Islet precursor cell (in vitro differentiated cells): ENCODE measurements around the gene CD59.
"Not testable (repeated sequence)": the region's sequence is repeated elsewhere in the genome, so short reads cannot be mapped to it uniquely, and the experiment has no call there.

ENCODE experiments used
- DNase-seq: peaks from one replicate; pipeline ENCODE4 v3.0.0-alpha.2; 2018

CD59 gene

DNA sequence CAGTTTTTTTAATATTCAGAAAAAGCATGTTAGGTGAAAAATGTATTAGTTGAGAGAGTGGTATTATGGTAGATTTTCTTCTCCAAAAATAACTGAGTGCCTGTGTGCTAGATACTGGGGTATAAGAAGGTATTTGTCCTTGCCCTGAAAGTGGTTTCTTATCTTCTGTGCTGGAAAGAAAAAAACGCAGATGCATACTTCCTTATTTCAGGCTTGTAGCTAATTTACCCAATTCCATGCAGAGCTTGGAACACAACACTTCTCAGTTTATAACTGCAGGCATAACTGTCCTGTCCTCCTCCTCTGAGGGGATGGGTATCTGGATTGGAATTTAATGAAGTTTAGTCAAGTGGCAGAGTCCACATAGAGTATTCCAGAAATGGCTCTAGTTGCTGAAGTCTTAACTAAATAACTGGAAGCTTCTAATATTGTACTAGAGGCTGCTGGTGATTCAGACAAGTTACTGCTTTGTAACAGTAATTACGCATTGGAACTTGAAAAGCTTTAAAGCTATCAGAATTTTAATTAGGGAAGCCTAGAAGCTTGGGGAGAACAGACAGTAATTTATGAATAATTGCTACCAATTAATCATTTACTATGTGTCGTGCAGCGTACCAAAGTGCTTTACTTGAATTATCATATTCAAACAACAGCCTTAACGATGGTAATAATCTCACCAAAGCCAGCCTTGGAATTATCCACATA lies 22.9 kb downstream of the CD59 start:
- DNase-seq: no peak

DNA sequence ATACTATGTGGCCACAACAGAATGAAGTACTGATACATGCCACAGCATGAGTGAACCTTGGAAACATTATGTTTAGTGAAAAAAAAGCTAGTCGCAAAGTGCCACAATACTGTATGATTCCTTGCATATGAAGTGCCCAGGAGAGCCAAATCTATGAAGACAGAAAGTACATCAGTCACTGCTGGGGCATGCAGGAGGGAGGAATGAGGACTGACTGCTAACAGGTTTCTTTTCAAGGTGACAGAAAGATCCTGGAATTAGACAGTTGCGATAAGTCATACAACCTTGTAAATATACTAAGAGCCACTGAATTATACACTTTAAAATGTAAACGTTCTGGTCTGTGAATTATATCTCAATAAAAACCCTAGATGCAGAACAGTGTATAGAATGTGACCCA lies 23.8 kb downstream of the CD59 start:
- no peak for DNase-seq

GRCh38 chr11:33709466-33709865 lies 26.8 kb downstream of the CD59 start:
- DNase-seq: no peak

DNA sequence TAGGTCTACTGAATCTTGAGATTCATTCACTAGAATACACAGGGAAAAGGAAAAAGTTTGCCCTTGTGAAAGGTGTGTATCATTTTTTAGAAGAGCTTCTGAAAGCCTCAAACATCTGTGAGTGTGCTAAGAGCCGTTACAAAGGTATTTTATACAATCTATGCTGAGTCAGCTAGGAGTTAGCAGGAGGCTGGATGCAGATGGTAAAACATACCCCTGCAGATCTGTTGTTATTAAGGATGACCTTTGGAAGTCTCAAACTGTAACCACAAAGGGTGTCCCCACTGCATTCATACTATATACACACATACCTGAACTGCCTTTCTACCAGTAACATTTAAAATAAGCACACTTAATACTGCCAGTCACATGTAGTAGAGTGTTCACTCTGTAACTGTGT lies 27.2 kb downstream of the CD59 start:
- DNase-seq: no peak

- not testable (repeated sequence) for DNase-seq
Measured at GRCh38 chr11:33707831-33708230, 28.4 kb downstream of the CD59 start.

DNA sequence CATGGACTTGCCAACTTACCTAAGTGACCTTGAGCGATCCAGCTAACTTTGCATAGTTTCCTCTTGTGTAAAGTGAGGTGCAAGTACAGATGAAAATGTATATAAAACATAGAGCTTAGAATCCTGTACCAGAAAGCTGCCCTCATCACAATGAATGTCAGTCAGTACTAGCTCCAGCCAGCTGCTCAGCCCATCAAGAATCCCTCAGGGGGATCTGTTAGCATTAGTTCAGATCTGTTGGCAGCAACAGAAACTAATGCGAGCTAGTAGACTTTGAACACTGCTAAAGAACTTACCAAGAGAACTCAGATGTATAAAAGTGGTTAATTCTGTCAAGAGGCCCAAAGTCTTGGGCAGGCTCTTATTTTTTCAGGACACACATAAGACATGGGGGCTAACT lies 29.3 kb downstream of the CD59 start:
- DNase-seq: peak; percentile 17

DNA sequence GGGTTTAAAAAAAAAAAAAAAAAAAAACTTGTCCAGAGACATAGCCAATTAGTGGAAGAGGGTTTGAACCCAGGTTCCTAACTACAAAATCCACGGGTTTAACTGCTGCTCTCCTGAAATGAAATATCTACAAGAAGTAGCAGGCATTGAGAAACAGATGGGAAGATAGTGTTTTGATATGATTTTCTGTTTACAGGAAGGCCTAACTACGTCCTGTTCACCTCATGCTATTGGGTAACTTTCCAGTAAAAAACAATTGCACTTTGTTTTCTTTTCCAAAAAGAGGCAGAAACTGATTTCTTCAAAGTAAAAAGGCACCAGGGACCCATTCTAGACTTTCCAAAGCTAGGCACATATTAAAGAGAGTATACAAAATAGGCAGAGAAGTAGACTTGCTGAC lies 29.7 kb downstream of the CD59 start:
- DNase-seq: no peak

DNA sequence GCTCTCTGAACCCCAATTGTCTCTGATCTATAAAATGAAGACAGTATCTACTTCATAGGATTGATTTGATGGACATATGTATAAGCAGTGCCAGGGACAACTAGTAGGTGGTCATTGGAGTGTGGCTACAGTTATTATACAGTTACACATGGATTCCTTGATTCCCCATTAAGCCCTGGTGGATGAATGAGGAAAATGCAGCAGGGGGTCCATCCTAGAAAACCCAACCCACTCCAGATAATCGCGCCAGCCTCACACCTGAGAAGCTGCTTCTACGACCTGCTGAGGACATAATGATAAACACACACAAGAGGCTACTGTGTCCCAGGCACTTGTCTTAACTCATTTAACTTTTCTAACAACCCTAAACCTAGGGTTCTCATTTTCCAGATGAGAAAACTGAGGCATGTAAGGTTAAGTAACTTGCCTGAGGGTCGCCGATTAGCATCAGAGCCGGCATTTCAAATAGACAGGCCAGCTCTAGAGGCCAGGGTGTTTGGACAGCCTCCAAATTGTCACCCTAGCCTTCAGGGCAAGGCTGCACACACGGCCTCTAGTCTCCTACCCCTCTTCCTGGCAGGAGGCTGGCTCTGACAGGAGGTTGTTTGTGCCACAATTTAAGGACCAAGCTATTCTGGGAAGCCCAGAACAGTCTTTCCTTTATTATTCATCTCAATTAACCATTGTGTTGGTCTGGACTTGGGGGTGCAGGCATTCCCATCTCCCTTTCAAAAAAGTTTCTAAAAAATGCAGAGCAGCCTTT lies 31.8 kb downstream of the CD59 start:
- DNase-seq: peak; percentile 38

DNA sequence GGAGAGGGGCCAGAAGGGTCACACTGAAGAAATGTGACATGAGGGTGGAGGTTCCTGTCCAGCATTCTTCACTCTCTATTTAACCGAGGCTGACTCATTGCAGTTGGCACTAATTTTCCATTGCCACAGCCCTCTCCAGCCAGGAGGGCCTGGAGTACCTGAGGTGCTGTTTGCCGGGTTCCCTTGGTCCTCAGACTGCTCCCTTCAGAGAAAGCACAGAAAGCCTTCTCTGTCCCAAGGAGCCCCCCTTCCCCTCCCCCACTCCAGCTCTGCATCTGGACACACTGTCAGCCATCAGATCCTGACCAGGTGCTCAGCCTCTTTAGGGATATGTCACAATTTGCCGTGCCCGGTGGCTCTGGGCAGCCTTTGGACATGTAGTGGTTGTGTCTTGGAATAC lies 32.4 kb downstream of the CD59 start:
- peak; percentile 51 for DNase-seq

GRCh38 chr11:33703234-33703633 lies 33.0 kb downstream of the CD59 start:
- peak; percentile 24 for DNase-seq

DNA sequence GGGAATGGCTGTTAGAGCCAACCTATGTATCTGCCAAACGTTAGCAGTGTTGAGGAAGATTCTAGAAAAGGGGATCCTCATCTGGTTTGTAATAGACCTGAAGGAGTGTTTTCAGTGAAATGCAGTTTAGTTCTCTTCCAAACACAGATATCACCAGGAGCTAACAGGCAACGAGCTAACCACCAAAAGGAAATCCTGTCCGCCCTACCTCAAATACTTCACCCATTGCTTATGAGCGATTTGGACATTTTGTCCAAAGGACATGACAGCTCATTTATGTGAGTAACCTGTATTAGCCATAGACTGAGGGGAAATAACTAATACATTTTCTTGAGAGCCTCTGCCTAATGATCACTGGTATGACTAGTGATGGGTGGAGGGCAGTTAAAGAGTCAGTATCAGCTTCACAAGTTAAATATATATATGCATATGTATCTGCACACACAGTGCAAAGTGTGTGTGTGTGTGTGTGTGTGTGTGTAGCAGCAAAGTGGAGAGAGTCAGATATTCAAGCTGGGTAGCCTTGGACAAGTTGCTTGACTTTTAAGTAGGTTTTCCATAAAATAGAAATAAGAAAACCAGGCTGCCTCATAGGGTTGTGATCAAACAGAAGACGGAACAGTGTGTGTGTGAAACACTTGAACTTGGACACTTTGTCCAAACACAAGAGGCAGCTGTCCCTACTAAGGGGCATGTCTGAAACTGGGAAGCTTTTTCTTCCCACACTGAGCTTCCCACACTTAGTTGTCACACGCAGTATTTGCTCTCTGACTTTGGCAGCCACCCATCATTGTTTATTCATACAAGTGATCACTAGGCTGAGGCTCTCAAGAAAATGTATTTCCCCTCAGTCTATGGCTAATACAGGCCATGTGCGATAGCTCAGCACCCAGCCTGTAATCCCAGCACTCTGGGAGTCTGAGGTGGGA lies 34.7 kb downstream of the CD59 start:
- peak; percentile 32 for DNase-seq

DNA sequence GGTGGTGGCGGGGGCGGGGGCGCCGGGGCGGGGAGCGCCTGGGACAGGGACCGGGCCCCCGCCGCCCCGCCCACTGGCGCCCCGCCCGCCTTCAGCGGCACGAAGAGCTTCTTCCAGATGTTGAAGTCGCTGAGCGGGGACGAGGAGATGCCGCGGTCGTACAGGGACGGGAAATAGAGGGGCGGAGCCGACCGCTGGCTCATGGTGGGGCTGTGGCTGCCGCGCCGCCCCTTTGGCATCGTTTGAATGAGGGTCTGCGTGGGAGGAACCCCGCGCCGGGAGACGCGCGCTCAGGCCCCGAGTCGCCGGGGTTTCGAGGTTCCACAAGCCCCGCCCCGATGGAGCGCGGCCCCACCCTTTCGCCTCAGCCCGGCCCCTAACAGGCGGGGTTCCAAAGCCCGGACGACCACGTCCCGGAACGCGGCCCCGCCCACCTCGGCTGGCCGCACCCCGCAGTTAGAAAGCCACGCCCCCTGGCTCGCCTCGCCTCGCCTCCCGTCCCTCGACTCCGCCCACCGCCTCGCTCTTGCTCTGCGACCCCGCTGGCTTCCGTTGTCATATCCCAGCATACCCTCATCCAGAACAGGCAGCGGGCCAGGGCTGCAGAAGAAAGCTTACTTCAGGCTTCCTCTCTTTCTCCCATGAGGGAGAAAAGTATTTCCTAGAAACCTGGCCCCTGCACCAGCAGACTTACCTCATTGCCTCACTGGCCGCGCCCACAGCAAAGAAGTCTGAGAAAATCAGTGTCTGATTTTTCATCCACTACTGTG lies 35.5 kb downstream of the CD59 start, which contains the start of gene C11orf91:
C11orf91 (minus strand) TSS at position 325 of the 770 bp plus-strand sequence; CDS start at position 239, 86 bp downstream.
- DNase-seq: peak; percentile 98

DNA sequence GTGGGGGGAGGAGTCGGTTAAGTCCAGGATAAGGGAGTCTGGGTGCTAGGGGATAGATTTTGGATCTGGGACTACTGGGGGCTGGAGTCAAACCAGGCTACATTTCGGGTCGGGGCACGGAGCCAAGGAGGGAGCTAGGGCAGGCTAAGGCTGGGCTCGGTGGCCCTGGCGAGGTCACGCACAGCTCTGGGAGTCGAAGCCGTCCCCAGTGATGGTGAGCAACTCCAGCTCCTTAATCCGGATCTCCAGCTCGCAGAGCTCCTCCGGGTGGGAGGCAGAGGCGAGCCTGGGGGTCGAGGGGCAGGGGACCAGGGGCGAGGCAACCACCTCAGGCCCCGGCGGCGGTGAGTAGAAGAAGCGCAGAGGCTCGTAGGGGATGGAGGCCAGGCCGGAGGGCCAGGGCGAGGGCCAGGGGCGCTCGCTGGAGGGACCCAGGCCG lies 36.1 kb downstream of the CD59 start:
- DNase-seq: no peak

DNA sequence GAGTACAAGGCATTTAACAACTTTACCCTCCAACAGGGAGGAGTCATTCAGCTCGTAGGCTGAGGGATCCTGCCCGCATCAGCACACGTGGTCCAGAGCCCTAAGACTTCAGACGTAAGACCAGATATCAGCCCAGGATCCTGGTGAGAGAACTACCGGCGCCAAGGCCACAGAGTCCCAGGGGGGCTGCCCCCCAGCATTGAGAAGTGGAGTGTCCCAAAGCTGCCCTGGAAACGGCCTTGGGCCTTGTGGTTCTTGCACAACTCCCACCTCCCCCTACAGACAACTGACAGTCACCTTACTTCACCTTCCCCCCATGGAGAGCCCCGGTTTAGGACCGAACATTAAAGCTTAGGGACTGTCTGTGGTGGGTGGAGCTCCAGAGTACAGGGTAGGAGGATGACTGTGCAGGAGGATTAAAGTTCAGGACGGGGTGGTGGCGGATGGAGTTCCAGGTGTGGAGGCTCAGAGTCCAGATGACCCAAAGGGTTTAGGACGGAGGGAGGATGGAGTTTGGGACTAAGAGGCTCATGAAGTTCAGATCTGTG lies 36.6 kb downstream of the CD59 start:
- peak; percentile 50 for DNase-seq

DNA sequence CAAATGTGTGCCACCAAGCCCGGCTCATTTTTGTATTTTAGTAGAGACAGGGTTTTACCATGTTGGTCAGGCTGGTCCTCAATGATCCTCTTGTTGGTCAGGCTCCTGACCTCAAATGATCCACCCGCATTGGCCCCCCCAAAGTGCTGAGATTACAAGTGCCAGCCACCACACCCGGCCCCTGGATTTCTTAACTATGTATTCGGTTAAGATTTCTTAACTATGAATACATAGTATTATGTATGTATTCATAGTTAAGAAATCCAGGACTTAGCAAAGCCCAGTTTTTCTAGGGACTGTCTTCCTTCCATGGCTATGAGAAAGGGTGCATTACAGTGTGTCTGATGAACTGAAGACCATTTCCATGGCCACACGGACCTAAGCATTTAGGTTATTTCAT lies 37.3 kb downstream of the CD59 start:
- DNase-seq: peak; percentile 22

- peak; percentile 51 for DNase-seq
Measured at GRCh38 chr11:33697997-33698396, 38.2 kb downstream of the CD59 start.

DNA sequence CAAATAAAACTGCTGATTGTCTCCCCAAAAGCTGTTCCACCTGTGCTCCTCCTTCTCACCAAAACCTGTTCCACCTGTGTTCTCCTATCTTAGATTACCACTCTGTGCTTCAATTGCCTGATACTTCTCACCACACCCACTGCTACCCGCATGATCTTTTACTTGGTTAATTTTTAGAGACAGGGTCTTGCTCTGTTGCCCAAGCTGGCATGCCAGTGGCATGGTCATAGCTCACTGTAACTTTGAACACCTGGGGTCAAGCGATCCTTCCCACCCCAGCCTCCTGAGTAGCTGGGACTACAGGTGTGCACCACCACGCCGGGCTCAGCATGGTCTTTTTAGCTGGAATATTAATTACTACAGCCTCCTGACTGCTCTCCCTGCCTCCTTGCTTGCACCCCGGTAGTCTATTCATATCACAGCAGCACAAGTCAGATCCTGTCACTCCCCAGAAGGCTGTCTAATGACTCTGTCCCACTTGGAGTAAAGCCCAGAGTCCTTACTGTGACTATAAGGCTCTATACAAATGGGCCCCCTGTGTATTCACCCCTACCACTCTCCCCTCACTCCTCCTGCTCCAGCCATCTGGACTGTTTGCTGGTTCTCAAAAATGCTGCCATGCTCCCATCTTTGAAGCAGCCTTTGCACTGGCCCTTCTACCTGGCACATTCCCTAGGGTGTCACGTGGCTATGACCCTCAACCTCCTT lies 39.1 kb downstream of the CD59 start:
- peak; percentile 23 for DNase-seq

GRCh38 chr11:33696411-33696810 lies 39.8 kb downstream of the CD59 start:
- peak; percentile 48 for DNase-seq

DNA sequence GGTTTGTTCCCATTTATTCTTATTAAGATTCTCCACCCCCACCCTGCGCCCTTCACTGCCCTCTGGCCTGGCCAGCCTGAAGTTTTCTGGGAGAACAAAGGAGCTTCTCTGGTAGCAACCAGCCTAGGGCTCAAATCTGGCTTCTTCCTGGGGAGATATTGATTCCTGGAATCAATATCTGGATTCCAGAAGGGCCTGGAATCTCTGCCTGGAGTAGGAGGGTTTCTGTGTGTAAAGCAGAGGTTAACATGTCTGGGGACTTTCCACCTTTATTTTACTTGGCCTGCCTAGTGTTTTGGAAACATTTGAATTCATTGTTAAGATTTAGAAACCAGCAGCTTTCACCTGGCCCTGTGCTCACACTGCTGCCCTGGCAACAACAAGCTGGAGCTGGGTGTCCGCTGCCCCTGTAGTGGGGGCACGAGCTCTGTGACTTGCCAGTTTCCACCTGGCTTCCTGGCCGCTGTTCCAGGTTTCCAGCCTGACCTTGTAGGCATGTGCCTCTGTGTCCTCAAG lies 41.1 kb downstream of the CD59 start:
- peak; percentile 46 for DNase-seq

DNA sequence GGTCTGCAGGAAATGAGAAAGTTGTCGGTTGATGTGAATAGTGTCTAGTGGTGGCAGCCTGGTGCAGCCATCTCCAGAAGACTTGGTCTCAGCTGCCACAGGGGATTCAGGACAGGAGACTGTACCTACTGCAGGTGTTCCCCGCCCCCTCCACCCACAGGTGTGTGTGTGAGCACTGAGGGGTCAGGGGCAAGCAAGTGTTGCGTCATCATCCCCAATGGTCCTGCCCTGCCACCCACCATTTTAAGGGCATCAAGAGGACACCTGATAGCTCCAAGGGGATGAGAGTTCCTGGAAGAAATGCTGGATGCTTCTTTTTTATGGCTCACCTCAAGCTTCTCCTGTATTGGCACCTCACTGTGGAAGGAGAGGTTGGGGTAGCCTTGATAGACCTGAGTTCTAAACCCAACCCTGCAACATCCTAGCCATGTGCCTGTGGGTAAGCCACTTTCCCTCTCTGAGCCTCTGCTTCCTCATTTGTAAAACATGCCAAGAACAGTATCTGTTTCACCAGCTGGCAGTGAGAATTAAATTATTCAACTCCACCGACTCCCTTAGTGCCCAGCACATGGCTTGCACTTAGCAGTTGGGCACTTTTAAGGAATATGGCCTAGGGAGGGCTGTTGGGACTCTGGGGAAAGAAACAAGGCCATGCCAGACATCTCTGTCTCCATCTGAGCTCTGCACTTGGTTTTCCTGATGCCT lies 41.7 kb downstream of the CD59 start:
- peak; percentile 37 for DNase-seq
